GM19099 (cell line): ENCODE data around the gene FAM114A1.

Experiments
- POLR2A ChIP-seq: IDR thresholded peaks from 3 replicates; pipeline ENCODE4 v1.6.1; 2011; ENCODE audit warnings: low read depth; ENCODE audit not compliant: insufficient read length; ENCODE audit errors: extremely low read depth

FAM114A1 gene

DNA sequence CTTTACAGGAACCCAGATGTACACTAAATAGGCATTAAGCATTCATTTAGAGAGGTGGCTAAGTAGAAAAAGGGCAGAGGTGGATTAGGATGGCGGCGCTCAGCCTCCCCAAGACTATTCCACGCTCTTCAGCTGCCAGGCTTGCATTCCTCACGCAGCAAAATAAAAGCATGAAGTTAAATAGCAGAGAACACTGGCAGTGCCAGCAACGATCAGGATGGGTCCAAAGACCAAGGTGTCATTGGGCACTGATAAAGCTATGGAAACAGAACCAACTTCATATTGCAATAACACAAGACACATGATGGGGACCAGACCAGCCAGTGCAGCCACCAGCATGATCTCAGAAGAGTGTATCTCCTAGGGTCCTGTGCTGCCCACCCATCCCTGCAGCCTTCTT, 122.6 kb downstream of the FAM114A1 start:
- TF ChIP-seq POLR2A = no peak

DNA sequence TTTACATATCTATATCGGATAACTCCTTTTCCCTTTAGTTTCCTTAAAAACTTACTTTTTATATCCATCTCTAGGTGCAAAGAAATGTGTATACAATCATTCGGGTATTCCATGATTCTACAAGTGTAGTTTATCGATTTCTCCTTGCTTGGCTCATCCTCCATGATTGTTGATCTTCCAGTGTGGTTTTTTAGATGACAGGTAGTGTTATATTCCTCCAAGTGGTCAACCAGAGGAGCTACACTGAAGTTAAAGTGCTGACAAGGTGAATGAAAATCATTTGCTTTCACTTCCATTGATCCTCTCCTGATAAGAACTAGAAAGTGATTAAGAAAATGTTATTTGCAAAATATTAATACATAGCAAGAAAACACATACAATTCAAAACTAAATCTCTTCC, 126.1 kb downstream of the FAM114A1 start:
- TF ChIP-seq POLR2A = no peak

DNA sequence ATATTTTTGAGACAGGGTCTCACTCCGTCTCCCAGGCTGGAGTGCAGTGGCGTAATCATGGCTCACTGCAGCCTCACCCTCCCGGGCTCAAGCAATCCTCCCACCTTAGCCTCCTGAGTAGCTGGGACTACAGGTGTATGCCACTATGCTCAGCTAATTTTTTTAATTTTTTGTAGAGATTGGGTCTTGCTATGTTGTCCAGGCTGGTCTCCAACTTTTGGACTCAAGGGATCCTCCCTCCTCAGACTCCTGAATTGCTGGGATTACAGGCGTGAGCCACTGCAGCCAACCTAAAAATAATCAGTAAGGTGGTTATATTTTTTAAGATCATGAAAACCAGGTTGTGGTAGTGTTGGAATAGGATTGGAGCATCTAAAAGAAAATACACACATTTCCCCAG, 126.5 kb downstream of the FAM114A1 start:
- TF ChIP-seq POLR2A = no peak
